Measurements from ENCODE around the gene PKM.

PKM gene

GRCh38 chr15:72271895-72272212 is 40.9 kb upstream of the PKM start:
- TF ChIP-seq CTCF (IDR thresholded peaks at IDR 0.05; ENCODE audit: control insufficient read depth, extremely low read depth, insufficient read depth) = no peak
- DNase-seq (ENCODE audit: low read depth) = no peak
- H3K4me3 ChIP-seq (ENCODE audit: low read depth, low read length) = no peak overlapping the region

- H3K4me3 ChIP-seq (ENCODE audit: low read depth, low read length) = no peak overlapping the region
- no peak for DNase-seq (ENCODE audit: low read depth)
- TF ChIP-seq CTCF (IDR thresholded peaks at IDR 0.05; ENCODE audit: control insufficient read depth, extremely low read depth, insufficient read depth) = no peak
These were observed 40.2 kb upstream of the PKM start for GRCh38 chr15:72271221-72271620.

- H3K4me3 ChIP-seq (ENCODE audit: low read depth, low read length) = no peak overlapping the region
- TF ChIP-seq CTCF (IDR thresholded peaks at IDR 0.05; ENCODE audit: control insufficient read depth, extremely low read depth, insufficient read depth) = no peak
- DNase-seq (ENCODE audit: low read depth) = no peak
These were observed 38.7 kb upstream of the PKM start for GRCh38 chr15:72269739-72270138.

- TF ChIP-seq CTCF (IDR thresholded peaks at IDR 0.05; ENCODE audit: control insufficient read depth, extremely low read depth, insufficient read depth) = no peak
- H3K4me3 ChIP-seq (ENCODE audit: low read depth, low read length) = no peak overlapping the region
- DNase-seq (ENCODE audit: low read depth) = no peak
These were observed 34.0 kb upstream of the PKM start for GRCh38 chr15:72265031-72265430.

- no peak for TF ChIP-seq CTCF (IDR thresholded peaks at IDR 0.05; ENCODE audit: control insufficient read depth, extremely low read depth, insufficient read depth)
- no peak for DNase-seq (ENCODE audit: low read depth)
- no peak overlapping the region for H3K4me3 ChIP-seq (ENCODE audit: low read depth, low read length)
These were observed 21.8 kb upstream of the PKM start for GRCh38 chr15:72252663-72253299.

GRCh38 chr15:72249142-72249810 is 18.3 kb upstream of the PKM start:
- no peak for TF ChIP-seq CTCF (IDR thresholded peaks at IDR 0.05; ENCODE audit: control insufficient read depth, extremely low read depth, insufficient read depth)
- H3K4me3 ChIP-seq (ENCODE audit: low read depth, low read length) = no peak overlapping the region
- DNase-seq (ENCODE audit: low read depth) = no peak

- no peak for DNase-seq (ENCODE audit: low read depth)
- no peak overlapping the region for H3K4me3 ChIP-seq (ENCODE audit: low read depth, low read length)
- TF ChIP-seq CTCF (IDR thresholded peaks at IDR 0.05; ENCODE audit: control insufficient read depth, extremely low read depth, insufficient read depth) = no peak
These were observed 17.5 kb upstream of the PKM start for GRCh38 chr15:72248514-72248913.

Measured in LNCaP clone FGC (cell line).